Thyroid gland (tissue), 4 donors: ENCODE measurements around the gene SYN1. TPM values are rescaled to one million over a fixed set of nuclear protein-coding genes. Genes with fewer than 3 reads are reported as not detected.

ENCODE experiments used
- DNase-seq, 2 donors: peaks; one replicate each; pipeline ENCODE4 v3.0.0-alpha.2; 2019
- H3K27ac ChIP-seq, 3 donors: fragments of 200-600 bp; sonication (generic); 1 replicate in 2 of 3; 2 replicates in 1 of 3; pipeline ENCODE4 v1.5.1; 2016 to 2019; ENCODE audit warnings: mild to moderate bottlenecking in 1 of 3, moderate library complexity in 1 of 3
- H3K27me3 ChIP-seq: fragments of 200-600 bp; sonication (generic); one replicate; pipeline ENCODE4 v1.5.1; 2019
- H3K36me3 ChIP-seq, 2 donors: fragments of 200-600 bp; sonication (generic); one replicate each; pipeline ENCODE4 v1.5.1; 2016 to 2019
- H3K4me1 ChIP-seq, 2 donors: fragments of 200-600 bp; sonication (generic); one replicate each; pipeline ENCODE4 v1.5.1; 2017 to 2019
- H3K4me3 ChIP-seq, 3 donors: fragments of 200-600 bp; sonication (generic); replicated peaks in 1 of 3; 1 replicate in 2 of 3; 2 replicates in 1 of 3; pipeline ENCODE4 v1.5.1; 2016; ENCODE audit warnings: mild to moderate bottlenecking in 1 of 3
- H3K9me3 ChIP-seq: fragments of 200-600 bp; sonication (generic); one replicate; pipeline ENCODE4 v1.5.1; 2017
- POLR2A ChIP-seq, 2 donors: fragments of 450-650 bp; IDR thresholded peaks; one replicate each; pipeline ENCODE4 v1.6.1; 2017; ENCODE audit warnings: antibody characterized with exemption in 2 of 2, mild to moderate bottlenecking in 2 of 2, moderate library complexity in 1 of 2
- WGBS, 2 donors: methylation state at CpG; one replicate each; pipeline ENCODE4 v1.1.5; 2017; 5-methylcytosine and 5-hydroxymethylcytosine counted together
- intact Hi-C: fragments of 100-400 bp; cut with DNase I; formaldehyde crosslinking; loops from one replicate; pipeline ENCODE4 v1.15.1; 2023
- total RNA-seq, 4 donors: library from RNA; depleted of rRNA; stranded (reverse); fragments of >200 nt; gene quantifications; one replicate each; pipeline ENCODE4 v1.2.3, GENCODE V29; 2016
- TF ChIP-seq, protein P1 (sequence below), 6 experiments: fragments of 200-600 bp in 3 of 6; fragments of 450-650 bp in 3 of 6; sonication (generic) in 3 of 6; IDR thresholded peaks; one replicate each; pipeline ENCODE4 v1.5.1; 2016 to 2019; ENCODE audit warnings: antibody characterized with exemption in 6 of 6, mild to moderate bottlenecking in 2 of 6, inconsistent platforms in 1 of 6, moderate library complexity in 1 of 6

SYN1 gene
- total RNA-seq, 4 donors from 2014 or later = 0.13 to 0.15 TPM; not detected in 2

GRCh38 chrX:47650164-47651042 is 30.7 kb upstream of the SYN1 start, which contains the start of gene ELK1:
Gene ELK1, minus strand, starts transcription at chrX:47650563. Its CDS starts 9,122 bp downstream, at chrX:47641441.
- Histone ChIP-seq H3K4me1 (peaks cover 0 to 3% of the 10 kb centered on the region in 2 donors), H3K27me3 (no peaks in the 10 kb centered on the region), H3K4me3 (peak within 1 kb of the TSS in 2 of 3 donors; percentile 38 to 51), H3K9me3 (no peaks in the 10 kb centered on the region), H3K27ac (peak within 1 kb of the TSS; percentile 55 to 75 (median 71)), H3K36me3 (no peaks in the 10 kb centered on the region)
- TF ChIP-seq, protein P1, sequence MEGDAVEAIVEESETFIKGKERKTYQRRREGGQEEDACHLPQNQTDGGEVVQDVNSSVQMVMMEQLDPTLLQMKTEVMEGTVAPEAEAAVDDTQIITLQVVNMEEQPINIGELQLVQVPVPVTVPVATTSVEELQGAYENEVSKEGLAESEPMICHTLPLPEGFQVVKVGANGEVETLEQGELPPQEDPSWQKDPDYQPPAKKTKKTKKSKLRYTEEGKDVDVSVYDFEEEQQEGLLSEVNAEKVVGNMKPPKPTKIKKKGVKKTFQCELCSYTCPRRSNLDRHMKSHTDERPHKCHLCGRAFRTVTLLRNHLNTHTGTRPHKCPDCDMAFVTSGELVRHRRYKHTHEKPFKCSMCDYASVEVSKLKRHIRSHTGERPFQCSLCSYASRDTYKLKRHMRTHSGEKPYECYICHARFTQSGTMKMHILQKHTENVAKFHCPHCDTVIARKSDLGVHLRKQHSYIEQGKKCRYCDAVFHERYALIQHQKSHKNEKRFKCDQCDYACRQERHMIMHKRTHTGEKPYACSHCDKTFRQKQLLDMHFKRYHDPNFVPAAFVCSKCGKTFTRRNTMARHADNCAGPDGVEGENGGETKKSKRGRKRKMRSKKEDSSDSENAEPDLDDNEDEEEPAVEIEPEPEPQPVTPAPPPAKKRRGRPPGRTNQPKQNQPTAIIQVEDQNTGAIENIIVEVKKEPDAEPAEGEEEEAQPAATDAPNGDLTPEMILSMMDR (IDR thresholded peaks at IDR 0.05) = no peak
- peak in 1 of 2 donors; percentile 62 for TF ChIP-seq POLR2A (IDR thresholded peaks at IDR 0.05)
- DNase-seq = peak; percentile 96 to 97
- WGBS, 2 donors = 0% methylated on average over 2 to 5 of the region's 65 CpGs
- intact Hi-C loops = no loop called here

GRCh38 chrX:47649781-47650163 is 30.1 kb upstream of the SYN1 start:
- peak overlapping the region in 1 of 3 donors; percentile 38 for H3K4me3 ChIP-seq
- H3K9me3 ChIP-seq = no peaks in the 10 kb centered on the region
- H3K4me1 ChIP-seq = peaks cover 0 to 3% of the 10 kb centered on the region in 2 donors
- peak overlapping the region in 2 of 3 donors; percentile 71 to 75 for H3K27ac ChIP-seq
- no peaks in the 10 kb centered on the region for H3K36me3 ChIP-seq
- DNase-seq = no peak
- intact Hi-C loops = no loop called here
- H3K27me3 ChIP-seq = no peaks in the 10 kb centered on the region
- 2% methylated on average over 9 to 10 of the region's 11 CpGs for WGBS, 2 donors
- TF ChIP-seq, protein P1 (IDR thresholded peaks at IDR 0.05) = no peak
- TF ChIP-seq POLR2A (IDR thresholded peaks at IDR 0.05) = no peak

- no peak overlapping the region for H3K27ac ChIP-seq
- intact Hi-C loops = no loop called here
- no peaks in the 10 kb centered on the region for H3K9me3 ChIP-seq
- H3K27me3 ChIP-seq = no peaks in the 10 kb centered on the region
- no peak for TF ChIP-seq POLR2A (IDR thresholded peaks at IDR 0.05)
- TF ChIP-seq, protein P1 (IDR thresholded peaks at IDR 0.05) = no peak
- peaks cover 0 to 3% of the 10 kb centered on the region in 2 donors for H3K4me1 ChIP-seq
- WGBS, 2 donors = 30 to 32% methylated on average over 8 of the region's 8 CpGs
- no peaks in the 10 kb centered on the region for H3K36me3 ChIP-seq
- no peak for DNase-seq
- peak overlapping the region in 1 of 3 donors; percentile 38 for H3K4me3 ChIP-seq
Measured at GRCh38 chrX:47649271-47649670, 29.6 kb upstream of the SYN1 start.

DNA sequence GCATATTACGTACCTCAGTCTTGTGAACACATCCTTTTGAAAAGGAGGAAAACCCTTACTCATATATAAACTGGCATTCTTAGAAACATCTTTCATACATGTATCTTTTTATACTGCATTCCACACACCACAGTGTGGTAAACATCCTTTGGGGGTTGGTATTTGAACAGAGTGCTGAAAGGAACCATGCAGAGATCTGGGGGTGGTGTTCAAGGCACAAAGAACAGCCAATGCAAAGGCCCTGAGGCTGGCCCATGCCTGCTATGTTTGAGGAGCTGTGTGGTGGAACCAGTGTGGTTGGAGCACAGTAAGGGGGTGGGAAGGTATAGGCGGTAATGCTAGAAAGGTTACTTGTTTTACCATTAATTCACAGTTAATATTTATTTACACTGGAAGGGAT is 28.7 kb upstream of the SYN1 start:
- Histone ChIP-seq H3K4me3 (no peak overlapping the region), H3K4me1 (peaks cover 0 to 3% of the 10 kb centered on the region in 2 donors), H3K27ac (no peak overlapping the region), H3K9me3 (no peaks in the 10 kb centered on the region), H3K36me3 (no peaks in the 10 kb centered on the region), H3K27me3 (no peaks in the 10 kb centered on the region)
- WGBS, 2 donors = 90 to 94% methylated on average over 2 of the region's 2 CpGs
- no peak for DNase-seq
- no peak for TF ChIP-seq POLR2A (IDR thresholded peaks at IDR 0.05)
- TF ChIP-seq, protein P1 (IDR thresholded peaks at IDR 0.05) = no peak
- intact Hi-C loops = no loop called here

DNA sequence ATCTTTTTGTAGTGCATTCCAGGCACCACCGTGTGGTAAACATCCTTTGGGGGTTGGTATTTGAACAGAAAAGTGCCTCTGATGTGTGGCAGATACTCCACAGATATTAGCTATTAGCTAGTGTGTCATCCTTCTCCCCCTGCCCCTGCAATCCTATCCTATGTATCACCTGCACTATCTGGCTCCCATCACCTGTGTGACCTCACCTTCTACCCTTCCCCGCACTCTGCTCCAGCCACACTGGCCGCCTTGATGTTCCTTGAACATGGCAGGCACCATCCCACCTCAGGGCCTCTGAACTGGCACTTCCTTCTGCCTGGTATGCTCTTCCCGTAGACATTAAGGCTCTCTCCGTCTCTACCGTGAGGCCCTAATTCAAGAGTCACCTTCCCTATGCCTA is 27.0 kb upstream of the SYN1 start:
- H3K27ac ChIP-seq = no peak overlapping the region
- WGBS, 2 donors = 84 to 90% methylated on average over 6 of the region's 6 CpGs
- intact Hi-C loops = no loop called here
- H3K27me3 ChIP-seq = no peaks in the 10 kb centered on the region
- H3K4me3 ChIP-seq = no peak overlapping the region
- no peak for TF ChIP-seq POLR2A (IDR thresholded peaks at IDR 0.05)
- TF ChIP-seq, protein P1 (IDR thresholded peaks at IDR 0.05) = no peak
- H3K36me3 ChIP-seq = no peaks in the 10 kb centered on the region
- H3K9me3 ChIP-seq = no peaks in the 10 kb centered on the region
- H3K4me1 ChIP-seq = peaks cover 0 to 3% of the 10 kb centered on the region in 2 donors
- no peak for DNase-seq
